ENCODE results near the gene ADAMTS13. TPM values are rescaled to one million over a fixed set of nuclear protein-coding genes. Genes with fewer than 3 reads are reported as not detected.
A peak's percentile ranks its signal among the peaks of the same experiment; 100 is the strongest.
"Not testable (repeated sequence)": the region's sequence is repeated elsewhere in the genome, so short reads cannot be mapped to it uniquely, and the experiment has no call there.

The ADAMTS13 gene
- polyA plus RNA-seq, 12 donors = 4.2 to 8.4 (median 5.5) TPM; not detected in 1

GRCh38 chr9:133390713-133391112 lies 31.5 kb upstream of the ADAMTS13 start:
- no peak for DNase-seq

GRCh38 chr9:133391449-133391848 lies 30.7 kb upstream of the ADAMTS13 start:
- DNase-seq = not testable (repeated sequence)

GRCh38 chr9:133392308-133392707 lies 29.9 kb upstream of the ADAMTS13 start:
- DNase-seq = not testable (repeated sequence)

GRCh38 chr9:133393399-133393798 lies 28.8 kb upstream of the ADAMTS13 start:
- DNase-seq = no peak

- DNase-seq = no peak
These were observed 27.4 kb upstream of the ADAMTS13 start for GRCh38 chr9:133394687-133395271.

- DNase-seq = no peak
These were observed 25.2 kb upstream of the ADAMTS13 start for GRCh38 chr9:133396952-133397351.

- DNase-seq = no peak
These were observed 24.8 kb upstream of the ADAMTS13 start for GRCh38 chr9:133397370-133397769.

GRCh38 chr9:133397895-133398294 lies 24.3 kb upstream of the ADAMTS13 start:
- DNase-seq = no peak

GRCh38 chr9:133400292-133400691 lies 21.9 kb upstream of the ADAMTS13 start:
- no peak for DNase-seq

GRCh38 chr9:133401588-133401987 lies 20.6 kb upstream of the ADAMTS13 start:
- DNase-seq = no peak

GRCh38 chr9:133402689-133403088 lies 19.5 kb upstream of the ADAMTS13 start:
- DNase-seq = no peak

- DNase-seq = no peak
These were observed 18.3 kb upstream of the ADAMTS13 start for GRCh38 chr9:133403766-133404453.

GRCh38 chr9:133404454-133405002 lies 17.6 kb upstream of the ADAMTS13 start:
- DNase-seq = no peak

GRCh38 chr9:133405508-133406438 lies 16.4 kb upstream of the ADAMTS13 start:
- peak; percentile 56 for DNase-seq

GRCh38 chr9:133406480-133407307 lies 15.5 kb upstream of the ADAMTS13 start:
- peak; percentile 58 for DNase-seq

GRCh38 chr9:133408042-133408441 lies 14.1 kb upstream of the ADAMTS13 start:
- DNase-seq = no peak

- no peak for DNase-seq
These were observed 7.0 kb upstream of the ADAMTS13 start for GRCh38 chr9:133415170-133415569.

- peak; percentile 86 for DNase-seq
These were observed 4.4 kb upstream of the ADAMTS13 start, which contains the start of gene REXO4 for GRCh38 chr9:133417541-133418461. Gene REXO4 (minus strand): TSS chr9:133418010. CDS start chr9:133417844, 166 bp downstream.

- no peak for DNase-seq
These were observed 3.2 kb upstream of the ADAMTS13 start for GRCh38 chr9:133419005-133419404.

- no peak for DNase-seq
These were observed 1.8 kb upstream of the ADAMTS13 start for GRCh38 chr9:133420392-133420827.
